EH (cell line): Measurements from ENCODE around the gene TBC1D7.

Experiments
- DNase-seq: peaks from one replicate; pipeline ENCODE4 v3.0.0-alpha.2; 2015; ENCODE audit warnings: low read depth

Gene TBC1D7

DNA sequence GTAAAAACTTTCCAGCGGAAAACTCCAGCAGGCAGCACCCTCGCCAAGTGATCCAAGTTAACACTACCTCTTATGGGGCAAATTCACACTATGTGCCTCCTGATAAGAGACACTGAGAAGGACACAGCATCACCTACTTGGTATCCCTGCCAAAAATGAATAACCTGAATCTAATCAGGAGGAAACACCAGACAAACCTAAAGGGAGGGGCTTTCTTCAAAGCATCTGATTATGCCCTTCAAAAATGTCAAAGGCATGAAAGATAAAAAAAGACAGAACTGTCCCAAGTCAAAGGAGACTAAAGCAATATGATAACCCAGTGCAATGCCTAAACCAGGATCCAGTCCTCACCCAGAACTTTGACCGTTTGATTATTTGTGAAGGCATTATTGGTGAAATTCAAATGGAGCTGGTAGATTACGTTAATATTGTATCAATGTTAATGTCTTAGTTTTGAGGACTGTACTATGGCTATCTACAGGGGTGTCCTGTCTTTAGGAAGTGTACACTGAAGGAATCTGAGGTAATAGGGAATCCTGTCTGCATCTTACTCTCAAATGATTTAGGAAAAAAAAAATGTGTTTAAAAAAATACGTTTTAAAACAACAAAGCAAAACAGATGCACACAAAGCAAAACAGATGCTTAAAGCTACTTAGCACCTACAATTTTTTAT, 8.3 kb downstream of the TBC1D7 start:
- DNase-seq, result no peak

DNA sequence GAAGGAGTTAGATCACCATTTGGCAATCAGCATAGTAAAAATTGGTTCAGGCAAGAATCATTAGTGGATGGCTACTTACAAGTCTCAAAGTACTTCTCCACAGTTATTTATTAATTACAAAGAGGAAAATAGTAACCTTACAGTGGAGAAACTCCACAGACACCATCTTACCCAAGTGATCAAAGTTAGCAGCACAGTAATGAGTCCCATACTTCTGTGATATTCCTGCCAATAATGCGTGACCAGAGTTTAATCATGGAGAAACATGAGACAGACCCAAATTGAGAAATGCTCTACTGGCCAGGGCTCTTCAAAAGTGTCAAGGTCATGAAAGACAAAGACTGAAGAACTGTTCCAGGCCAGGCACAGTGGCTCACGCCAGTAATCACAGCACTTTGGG, 9.5 kb downstream of the TBC1D7 start:
- DNase-seq, result no peak

DNA sequence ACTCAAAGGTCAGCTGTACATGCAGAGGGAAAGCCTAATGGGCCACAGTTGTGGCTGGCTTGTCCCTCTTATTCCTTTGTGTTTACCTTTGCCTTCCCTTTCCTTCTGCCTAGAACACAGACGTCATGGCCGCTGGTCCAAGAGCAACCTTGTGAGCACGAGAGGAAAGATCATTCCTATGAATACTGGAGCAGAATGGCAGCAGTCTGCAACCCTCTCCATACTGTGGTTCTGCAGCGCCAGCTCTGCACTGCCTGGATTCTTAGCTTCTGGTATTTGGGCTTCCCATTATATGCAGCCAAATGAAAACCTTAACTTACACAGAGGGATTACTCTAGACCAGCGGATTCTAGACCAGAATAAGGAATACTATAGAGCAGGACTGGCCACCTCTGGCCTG, 12.4 kb downstream of the TBC1D7 start:
- DNase-seq, result no peak

DNA sequence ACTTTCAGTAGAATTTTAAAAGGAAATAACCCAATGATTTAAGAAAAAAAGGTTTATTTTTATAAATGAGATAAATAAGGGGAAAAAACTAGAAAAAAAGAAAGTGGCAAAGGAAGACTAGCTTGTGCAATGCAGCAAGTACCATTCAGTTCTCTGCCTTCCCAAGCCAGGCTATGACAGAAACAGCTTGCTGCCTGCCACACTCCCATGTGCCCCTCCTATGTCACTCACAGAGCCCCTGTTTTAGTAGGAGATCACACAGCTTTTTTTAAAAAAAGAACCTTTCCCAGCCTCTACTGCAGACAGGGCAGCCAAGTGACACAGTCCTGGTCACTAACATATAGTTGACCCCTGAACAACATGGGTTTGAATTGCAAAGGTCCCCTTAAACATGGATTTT, 13.5 kb downstream of the TBC1D7 start:
- DNase-seq, result no peak

DNA sequence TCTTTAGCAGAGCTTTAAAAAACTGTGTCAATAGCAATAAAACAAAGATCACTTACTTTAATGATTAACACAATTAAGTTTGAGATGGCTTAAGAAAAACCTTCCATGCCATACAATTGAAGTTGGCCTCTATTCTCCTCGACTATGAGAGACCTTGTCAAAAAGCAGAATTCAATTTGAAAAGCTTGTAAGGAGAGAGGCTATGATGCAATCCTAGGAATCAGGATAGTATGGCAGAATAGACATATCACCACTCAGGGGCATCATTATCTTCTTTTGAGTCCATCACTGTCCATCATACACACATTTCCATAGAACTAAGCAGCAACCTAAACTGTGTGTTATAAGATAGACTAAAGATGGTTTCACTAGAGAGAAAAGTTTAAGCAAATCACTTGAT, 17.2 kb downstream of the TBC1D7 start:
- DNase-seq, result no peak

DNA sequence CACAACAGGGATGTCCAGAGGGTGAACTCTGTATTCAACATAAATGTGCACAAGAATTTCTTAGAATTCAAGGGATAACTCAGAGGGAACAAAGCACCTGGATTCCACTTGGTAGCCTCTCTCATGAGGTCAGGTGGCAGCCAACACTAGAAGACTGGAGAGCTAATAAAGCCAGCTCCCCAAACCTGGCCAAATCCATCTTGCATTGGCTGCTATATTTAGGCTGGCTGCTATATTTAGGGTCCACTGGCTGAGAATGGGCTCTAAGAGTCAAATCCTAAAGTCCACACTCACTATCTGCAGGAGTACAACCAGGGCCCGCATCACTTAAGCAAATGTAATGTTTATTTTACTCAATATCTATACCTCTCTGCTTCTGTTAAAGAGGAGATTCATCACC, 20.0 kb downstream of the TBC1D7 start:
- DNase-seq, result no peak

DNA sequence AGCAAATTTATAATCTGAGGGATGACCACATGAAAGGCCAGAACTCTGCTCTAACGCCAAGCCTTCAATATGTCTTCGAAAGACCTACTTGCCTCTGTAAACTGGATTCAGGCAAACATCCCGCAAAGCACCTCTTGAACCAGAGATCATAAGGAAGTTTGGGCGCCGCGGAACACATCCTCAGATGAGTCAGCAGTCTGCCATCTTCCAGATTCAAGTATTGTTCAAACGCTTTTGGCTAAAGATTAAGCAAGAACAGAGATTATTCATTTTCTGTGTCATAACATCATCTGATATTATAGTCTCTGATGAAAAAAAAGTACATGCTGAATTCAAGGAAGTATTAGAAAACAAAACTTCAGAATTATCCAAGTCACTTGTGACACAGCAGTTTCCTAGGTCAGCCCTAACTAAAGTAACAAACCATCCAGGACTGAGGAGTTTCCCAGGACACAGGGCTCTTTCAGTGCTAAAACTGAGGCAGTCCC, 20.8 kb downstream of the TBC1D7 start:
- DNase-seq, result peak; percentile 16

DNA sequence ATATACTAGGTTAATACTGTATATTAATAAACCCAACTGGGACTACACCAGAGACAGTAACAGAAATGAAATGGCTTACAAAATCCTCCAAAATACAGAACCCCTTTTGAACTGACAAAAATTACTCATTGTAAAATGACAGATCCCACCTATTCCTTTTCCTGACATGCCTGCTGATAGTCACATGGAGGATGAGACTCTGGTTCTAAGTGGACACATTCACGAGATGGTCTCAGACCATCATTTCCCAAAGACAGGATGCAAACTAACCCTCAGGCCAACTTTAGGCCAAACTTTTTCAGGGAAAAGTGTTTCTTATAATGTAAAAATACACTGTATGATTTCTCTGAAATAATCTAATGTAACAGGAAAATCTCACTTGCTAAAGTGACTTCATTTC, 22.5 kb downstream of the TBC1D7 start:
- DNase-seq, result no peak

DNA sequence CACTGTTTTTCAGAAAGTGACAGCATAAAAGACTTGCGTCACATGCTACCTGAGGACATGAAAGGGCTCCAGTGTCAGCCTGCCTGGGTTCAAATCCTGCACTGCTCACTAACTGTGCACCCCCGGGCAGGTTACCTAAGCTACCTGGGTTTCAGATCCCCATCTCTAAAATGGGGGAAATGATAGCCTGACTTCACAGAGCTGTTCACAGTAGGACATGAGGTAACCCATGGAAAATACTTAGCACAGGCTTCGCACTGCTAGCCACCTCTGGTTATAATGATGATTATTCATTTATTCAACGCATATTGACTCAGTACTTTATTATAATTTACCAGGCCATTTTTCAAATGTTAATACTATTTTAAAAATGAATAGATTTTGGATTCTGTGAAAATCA, 23.0 kb downstream of the TBC1D7 start:
- no peak for DNase-seq

DNA sequence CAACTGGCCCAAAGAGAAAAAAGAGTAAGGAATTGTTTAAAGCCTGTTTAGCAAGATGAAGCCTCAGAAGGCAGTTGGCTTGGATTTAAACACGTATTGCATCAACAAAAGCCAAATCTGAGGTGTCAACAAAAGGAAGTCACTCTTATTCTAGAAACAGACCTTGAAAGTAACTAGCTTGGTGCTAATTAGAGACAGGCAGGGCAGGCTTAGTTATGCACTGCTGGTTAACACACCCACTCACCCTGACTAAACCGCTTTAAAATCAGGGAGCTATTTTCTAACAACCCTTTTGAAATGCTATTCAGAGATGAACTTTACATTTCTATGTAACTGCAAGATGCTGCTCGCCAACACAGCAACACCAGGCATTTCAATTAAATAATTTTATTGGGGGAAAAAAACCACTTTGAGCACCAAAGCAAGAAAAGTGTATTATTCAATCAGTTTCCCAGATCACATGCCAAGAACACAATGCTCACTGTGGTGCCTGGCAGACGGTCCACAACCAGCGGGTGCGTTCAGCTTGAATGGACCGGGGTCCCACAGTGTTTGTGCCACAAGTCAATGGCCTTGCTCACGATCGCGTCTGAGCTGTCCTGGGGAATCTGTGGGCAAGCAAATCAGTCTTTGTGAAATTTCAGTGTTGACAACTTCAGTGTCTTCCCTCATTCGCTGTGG, 23.6 kb downstream of the TBC1D7 start:
- no peak for DNase-seq

DNA sequence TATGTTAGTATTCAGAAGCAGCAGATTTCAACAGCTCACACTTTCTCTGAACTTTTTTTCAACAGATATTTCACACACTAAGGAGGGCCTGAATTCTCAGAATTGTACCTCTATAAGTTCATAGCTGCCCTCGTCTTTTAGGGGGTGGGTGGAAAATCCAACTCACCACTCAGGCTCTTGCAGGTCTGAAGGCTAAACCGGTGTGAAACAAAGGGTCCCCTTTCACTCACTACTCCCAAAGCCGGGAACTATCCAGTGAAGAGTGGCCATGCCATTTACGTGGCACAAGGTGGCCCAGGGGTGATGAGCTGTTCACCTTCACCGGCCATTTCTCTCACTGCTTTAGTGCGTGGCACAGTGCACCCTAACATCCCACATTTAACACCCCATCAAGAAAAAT, 24.2 kb downstream of the TBC1D7 start:
- no peak for DNase-seq

DNA sequence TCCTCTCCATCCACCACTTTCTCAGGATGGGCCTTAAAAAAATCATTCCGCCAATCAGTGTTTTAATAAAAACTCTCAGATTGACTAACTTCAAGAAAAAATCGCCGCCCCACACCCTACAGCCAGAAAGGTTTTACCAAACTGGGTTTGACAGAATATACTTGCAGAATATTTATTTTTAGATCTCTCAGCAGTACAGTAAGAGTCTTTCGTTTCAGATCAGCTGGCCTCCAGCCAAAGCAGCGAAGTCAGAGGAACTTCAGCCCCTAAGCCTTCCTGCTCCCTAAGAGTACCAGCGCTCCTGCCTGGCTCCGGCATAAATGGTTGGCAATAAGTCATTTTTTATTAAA, 24.7 kb downstream of the TBC1D7 start:
- DNase-seq, result peak; percentile 77

DNA sequence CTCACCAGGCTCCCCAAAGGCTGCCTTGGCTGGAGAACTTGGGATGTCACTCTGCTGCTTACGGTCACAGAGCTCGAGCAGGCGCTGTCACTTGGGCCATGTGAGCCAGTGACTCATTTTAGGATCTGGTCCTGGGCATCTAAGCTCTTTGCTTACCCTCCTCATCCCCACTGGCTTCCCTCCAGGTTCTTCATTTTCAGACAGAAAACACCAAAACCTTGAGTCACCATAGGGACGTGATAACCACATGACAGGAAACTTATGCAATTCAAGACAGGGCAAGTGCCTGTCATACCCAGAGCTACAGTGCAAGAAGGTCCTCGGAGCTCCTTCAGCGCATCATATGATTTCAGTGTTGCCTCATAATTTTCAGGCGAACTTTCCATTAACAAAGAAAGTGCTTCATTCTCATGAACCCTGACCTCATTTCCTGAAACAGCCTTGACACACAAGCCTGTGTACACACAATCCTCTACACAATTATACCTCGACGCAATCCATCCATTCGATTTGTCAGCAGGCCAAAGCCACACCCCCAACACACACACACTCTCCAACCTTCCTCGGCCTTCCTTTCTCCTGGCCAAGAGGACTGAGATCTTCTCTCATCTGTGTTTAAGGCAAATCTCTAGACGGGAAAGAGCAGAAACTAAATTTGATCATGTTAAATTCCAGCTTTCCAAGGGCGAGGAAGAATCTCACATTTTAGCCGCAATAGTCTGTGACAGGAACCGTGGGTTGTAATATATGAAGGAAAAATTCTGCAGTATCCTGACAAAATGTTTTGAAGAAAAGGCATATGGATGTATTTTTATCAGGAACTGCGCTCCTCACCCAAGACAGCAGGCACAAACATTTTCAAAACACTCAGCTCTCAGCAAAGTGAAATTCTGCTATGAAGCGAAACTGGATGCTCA, 25.3 kb downstream of the TBC1D7 start:
- DNase-seq, result peak; percentile 100

DNA sequence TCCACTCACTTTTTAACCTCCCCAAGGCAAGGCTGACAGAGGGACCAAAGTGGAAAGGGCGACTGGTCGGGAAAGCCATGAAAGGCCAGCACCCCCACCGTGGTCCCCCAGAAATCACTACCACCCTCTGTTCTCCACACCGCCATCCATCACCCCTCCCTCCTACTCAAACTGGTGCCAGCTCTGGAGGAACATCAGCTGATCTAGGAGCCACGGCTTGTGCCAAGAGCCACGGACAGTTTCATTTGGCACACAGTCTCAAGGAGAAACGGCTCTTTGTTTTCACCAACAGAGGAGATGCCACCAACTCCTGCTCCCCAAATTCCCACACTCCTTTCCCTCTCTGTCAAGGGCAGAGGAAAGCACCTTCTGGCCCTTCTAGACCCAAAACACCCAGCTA, 26.0 kb downstream of the TBC1D7 start:
- DNase-seq, result no peak

DNA sequence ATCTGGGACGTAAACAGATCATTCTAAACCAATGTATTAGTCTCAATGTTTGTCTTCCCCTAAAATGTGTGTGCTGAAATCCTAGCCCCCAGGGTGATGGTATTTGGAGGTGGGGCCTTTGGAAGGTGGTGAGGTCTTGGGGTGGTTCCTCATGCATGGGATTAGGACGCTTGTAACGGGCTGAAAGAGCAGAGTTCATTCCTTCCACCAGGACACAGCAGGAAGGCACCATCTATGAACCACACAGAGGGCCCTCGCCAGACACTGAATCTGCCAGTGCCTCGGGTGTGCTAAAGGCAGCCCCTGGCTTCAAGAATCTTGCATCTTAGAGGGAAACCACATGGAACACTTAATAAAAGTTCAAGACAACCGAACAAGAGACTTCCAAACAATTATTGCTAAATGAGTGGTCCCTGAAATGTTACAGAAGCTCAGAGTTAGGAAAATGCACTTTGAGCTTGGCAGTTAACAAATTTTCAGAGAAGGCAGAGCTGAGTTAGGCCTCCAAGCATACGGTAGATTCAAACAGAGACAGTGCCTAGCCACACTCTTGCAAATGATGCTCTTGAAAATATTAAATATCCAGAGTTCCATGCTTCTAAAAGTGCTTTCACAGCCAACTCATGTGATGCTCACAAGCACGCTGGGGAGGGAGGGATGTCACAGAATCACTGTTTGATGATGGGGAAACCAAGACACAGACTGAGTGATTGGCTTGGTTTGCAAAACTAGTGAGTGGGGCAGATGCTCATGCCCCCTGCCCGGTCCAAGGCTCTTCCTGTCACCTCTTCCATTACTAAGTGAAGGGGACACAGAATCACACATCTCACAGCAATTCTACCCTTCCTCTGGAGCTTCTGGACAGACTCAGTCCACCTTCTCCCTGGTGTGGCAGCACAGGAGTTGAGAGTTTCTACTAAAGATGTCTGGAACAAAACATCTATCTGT, 27.4 kb downstream of the TBC1D7 start:
- no peak for DNase-seq

DNA sequence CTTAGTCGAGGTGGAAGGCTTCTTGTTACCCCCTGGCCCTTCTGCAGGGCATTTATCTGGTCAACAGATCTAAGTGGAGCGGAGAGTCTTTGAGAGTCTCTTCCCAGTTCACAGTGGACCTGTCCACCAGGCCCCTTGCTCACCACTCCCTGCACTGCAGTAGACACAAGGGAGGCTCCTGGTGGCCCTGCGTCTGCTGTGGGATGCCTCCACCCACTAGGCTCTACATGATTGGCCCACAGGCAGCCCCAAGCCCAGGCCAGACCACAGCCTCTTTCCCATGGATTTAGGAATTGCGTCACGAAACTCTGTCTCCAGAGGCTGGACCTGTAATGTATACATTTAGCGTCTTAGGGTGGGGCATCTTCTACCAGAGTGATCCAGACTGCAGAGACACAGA, 28.4 kb downstream of the TBC1D7 start:
- no peak for DNase-seq

DNA sequence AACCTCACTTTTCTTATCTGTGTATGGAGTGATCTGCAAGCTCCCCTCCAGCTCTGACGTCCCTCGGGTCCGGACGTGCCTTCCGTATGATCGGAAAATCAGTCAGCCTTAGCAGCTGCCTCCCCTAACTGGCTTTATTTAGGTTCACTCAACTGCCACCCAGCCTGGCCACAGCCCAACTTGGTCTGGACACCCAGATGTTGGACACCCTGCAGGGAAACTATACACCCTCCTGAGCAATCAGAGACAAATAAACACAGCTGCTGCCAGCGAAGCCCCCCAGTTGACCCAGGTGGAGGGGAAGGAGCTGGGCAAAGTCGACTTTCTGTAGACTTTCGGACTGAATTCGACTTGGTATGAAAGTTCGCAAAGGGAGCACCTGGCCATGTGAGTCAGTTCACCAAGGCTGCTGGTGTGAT, 28.9 kb downstream of the TBC1D7 start:
- no peak for DNase-seq

DNA sequence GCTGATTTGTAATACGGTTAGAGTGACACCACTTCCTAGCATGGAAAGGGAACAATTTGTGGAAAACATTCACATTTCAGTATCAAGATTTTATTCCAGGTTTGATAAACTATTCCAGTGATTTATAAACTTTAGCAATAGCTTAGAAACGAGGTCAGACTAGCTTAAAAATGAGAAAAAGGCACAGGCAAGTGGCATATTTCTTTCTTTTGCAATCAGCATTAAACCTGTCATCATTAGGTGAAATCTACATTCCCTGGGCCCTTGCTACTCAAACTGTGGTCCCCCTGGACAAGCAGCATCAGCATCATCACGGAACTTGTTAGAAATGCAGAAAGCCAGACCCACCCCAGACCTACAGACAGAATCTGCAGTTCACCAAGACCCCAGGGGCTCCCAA, 29.9 kb downstream of the TBC1D7 start:
- DNase-seq, result no peak

DNA sequence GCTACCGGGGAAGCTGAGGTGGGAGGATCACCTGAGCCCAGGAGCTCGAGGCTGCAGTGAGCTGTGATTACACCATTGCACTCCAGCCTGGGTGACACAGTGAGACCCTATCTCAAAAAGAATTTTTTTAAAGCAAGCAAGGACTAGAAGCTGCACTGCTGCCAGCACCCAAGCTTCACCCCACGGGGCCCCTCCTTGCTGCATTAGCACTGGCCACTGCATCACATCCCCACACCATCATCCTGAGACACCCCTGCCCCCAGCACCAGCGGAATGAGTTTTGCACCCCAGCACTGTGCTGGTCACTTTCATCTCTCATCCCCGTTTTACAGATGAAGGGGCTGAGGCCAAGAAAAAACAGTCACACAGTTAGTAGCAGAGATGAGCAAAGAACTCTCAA, 30.9 kb downstream of the TBC1D7 start:
- no peak for DNase-seq

DNA sequence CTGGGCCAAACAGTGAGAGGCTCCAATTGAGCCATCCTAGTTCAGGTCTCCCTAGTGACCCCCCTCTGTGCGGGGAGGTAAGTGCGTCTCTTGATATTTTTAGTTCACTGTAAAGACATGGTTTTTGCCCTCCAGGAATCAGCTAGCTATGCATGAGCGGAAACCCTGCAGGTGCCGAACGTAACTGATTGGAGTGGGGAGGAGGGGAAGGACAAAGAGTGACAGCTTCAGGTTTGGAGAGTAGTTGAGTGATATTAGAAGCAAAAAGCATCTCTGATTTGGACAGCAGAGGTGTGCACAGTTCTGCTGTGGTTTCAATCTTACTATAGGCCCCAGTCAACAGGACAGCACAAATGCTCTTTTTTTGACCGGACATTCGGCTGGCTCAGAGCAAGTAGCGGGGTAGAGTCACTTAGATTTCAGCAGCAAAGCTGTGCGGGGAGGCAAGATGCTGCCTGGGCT, 31.8 kb downstream of the TBC1D7 start:
- DNase-seq, result no peak

DNA sequence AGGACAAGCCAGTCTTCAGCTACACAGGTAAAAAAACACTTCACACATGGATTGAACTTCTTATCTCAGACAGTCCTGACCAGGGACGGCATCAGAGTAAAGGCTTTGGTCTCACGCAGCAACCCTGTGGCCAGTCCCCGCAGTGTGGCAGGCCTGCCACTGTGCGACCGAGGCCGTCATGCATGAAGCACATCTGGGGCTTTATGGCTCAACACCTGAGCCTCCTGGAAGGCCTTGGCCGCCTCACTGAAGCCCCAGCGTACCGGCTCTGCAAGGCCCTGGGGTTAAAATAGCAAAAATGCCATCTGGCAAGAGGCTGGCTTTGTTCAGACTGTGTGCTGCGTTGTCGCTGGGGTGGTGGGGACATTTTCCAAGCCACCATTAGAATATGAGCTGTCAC, 32.8 kb downstream of the TBC1D7 start:
- DNase-seq, result no peak
